Panc1 (cell line): ENCODE results near the gene RYK.

Source experiments
- CTCF ChIP-seq: fragments of 450-650 bp; IDR thresholded peaks from 2 replicates; pipeline ENCODE4 v1.5.1; 2017; ENCODE audit warnings: mild to moderate bottlenecking
- POLR2AphosphoS5 ChIP-seq: IDR thresholded peaks from 2 replicates; pipeline ENCODE4 v1.6.1; 2012; ENCODE audit warnings: mild to moderate bottlenecking, low read depth, low read length, moderate library complexity
- REST ChIP-seq, 2 experiments: IDR thresholded peaks; 2 replicates each; pipeline ENCODE4 v1.6.1; 2011 to 2012; ENCODE audit warnings: low read depth in 2 of 2, control low read depth in 1 of 2, low read length in 1 of 2, mild to moderate bottlenecking in 1 of 2, moderate library complexity in 1 of 2; ENCODE audit not compliant: insufficient read depth in 1 of 2
- SIN3A ChIP-seq: IDR thresholded peaks from 2 replicates; pipeline ENCODE4 v1.6.1; 2012; ENCODE audit warnings: low read depth, mild to moderate bottlenecking, low read length, moderate library complexity, borderline replicate concordance; ENCODE audit not compliant: insufficient read depth
- TCF7L2 ChIP-seq: IDR thresholded peaks from 2 replicates; pipeline ENCODE4 v1.6.1; 2011; ENCODE audit warnings: mild to moderate bottlenecking, low read depth, low read length, inconsistent platforms

- TF ChIP-seq CTCF (no peak), POLR2AphosphoS5 (no peak), SIN3A (no peak), REST (IDR thresholded peaks at IDR 0.05; ENCODE audit: insufficient read depth in 1 of 2, low read depth in 2 of 2, low read length in 1 of 2) (no peak), TCF7L2 (no peak)
Observed at GRCh38 chr3:134186391-134186790, 64.3 kb downstream of the RYK start.
